Activated T-cell treated with anti-CD3 and anti-CD28 coated beads, Interleukin-2, amount 50 U/mL, for 1 hour (primary cell): ENCODE data around the gene FAM20C.

Experiments used
- DNase-seq: peaks from one replicate; pipeline ENCODE4 v3.0.0-alpha.2; 2020

Gene FAM20C

GRCh38 chr7:247636-248035 is 55.3 kb downstream of the FAM20C start:
- no peak for DNase-seq

- DNase-seq, result no peak
Measured at GRCh38 chr7:248732-249435, 56.5 kb downstream of the FAM20C start.

GRCh38 chr7:249989-250388 is 57.6 kb downstream of the FAM20C start:
- no peak for DNase-seq

- DNase-seq, result no peak
Measured at GRCh38 chr7:250523-250922, 58.2 kb downstream of the FAM20C start.

- no peak for DNase-seq
Measured at GRCh38 chr7:251005-251404, 58.6 kb downstream of the FAM20C start.

GRCh38 chr7:251446-252175 is 59.2 kb downstream of the FAM20C start:
- no peak for DNase-seq

GRCh38 chr7:252216-252965 is 60.0 kb downstream of the FAM20C start:
- DNase-seq, result no peak

GRCh38 chr7:252981-253380 is 60.6 kb downstream of the FAM20C start:
- DNase-seq, result no peak

- DNase-seq, result no peak
Measured at GRCh38 chr7:253581-254336, 61.4 kb downstream of the FAM20C start.

- DNase-seq, result no peak
Measured at GRCh38 chr7:254337-255037, 62.1 kb downstream of the FAM20C start.

- no peak for DNase-seq
Measured at GRCh38 chr7:255038-255435, 62.7 kb downstream of the FAM20C start.

- no peak for DNase-seq
Measured at GRCh38 chr7:255721-256361, 63.5 kb downstream of the FAM20C start.

GRCh38 chr7:256461-256940 is 64.1 kb downstream of the FAM20C start:
- DNase-seq, result no peak

GRCh38 chr7:256981-257646 is 64.7 kb downstream of the FAM20C start:
- no peak for DNase-seq

GRCh38 chr7:257647-257992 is 65.2 kb downstream of the FAM20C start:
- no peak for DNase-seq

- no peak for DNase-seq
Measured at GRCh38 chr7:258476-259190, 66.3 kb downstream of the FAM20C start.

- DNase-seq, result no peak
Measured at GRCh38 chr7:259191-259505, 66.8 kb downstream of the FAM20C start.

- DNase-seq, result no peak
Measured at GRCh38 chr7:259751-260405, 67.5 kb downstream of the FAM20C start.

GRCh38 chr7:260441-261281 is 68.3 kb downstream of the FAM20C start:
- DNase-seq, result no peak
